H1 (cell line): ENCODE results near the gene LRRC9. TPM values are rescaled to one million over a fixed set of nuclear protein-coding genes. Genes with fewer than 3 reads are reported as not detected.

ENCODE experiments used
- ATF2 ChIP-seq: IDR thresholded peaks from 2 replicates; pipeline ENCODE4 v1.6.1; 2012; ENCODE audit warnings: low read length, inconsistent platforms
- NRF1 ChIP-seq: IDR thresholded peaks from 2 replicates; pipeline ENCODE4 v1.6.1; 2011; ENCODE audit warnings: mild to moderate bottlenecking, low read depth, low read length, improper control_type of control experiment
- RAD21 ChIP-seq, 2 experiments: IDR thresholded peaks in 1 of 2; conservative IDR thresholded peaks in 1 of 2; 2 replicates each; pipeline ENCODE4 v1.6.1; 2011; ENCODE audit warnings: low read depth in 2 of 2, low read length in 2 of 2, improper control_type of control experiment in 1 of 2, inconsistent platforms in 1 of 2, mild to moderate bottlenecking in 1 of 2, moderate library complexity in 1 of 2
- polyA plus RNA-seq, 7 experiments: library from polyadenylated mRNA; depleted of rRNA in 3 of 7; stranded (reverse) in 5 of 7; unstranded in 2 of 7; fragments of >200 nt in 5 of 7; fragments of 200-250 nt in 2 of 7; gene quantifications; 1 replicate in 5 of 7; 2 replicates in 1 of 7; 4 replicates in 1 of 7; pipeline versions ENCODE4 v1.2.1 to v1.2.3, GENCODE V29; 2011 to 2013; ENCODE audit warnings: missing spikeins in 2 of 7, mixed read lengths in 2 of 7
- total RNA-seq: library from RNA; stranded (reverse); fragmentation: NEBNext Ultra II Directional; extraction: Animal tissue kit (Norgen Biotek cat#: 25700); gene quantifications from 2 replicates; pipeline ENCODE4 v1.2.1, GENCODE V29; 2021

The LRRC9 gene
- total and polyA plus RNA-seq, 2 of the 8 experiments (the other 6 are each of a cell fraction or from before 2014, with no cell fraction given): 0.12 to 0.84 TPM

GRCh38 chr14:59998564-59998963 lies 78.6 kb downstream of the LRRC9 start (continued):
- TF ChIP-seq RAD21 (IDR thresholded peaks at IDR 0.05 in 1 of 2, conservative IDR thresholded peaks at IDR 0.05 in 1 of 2; ENCODE audit: low read depth in 2 of 2, low read length in 2 of 2) (no peak), NRF1 (no peak), ATF2 (no peak)
